ENCODE data around the gene SAA1. TPM values are rescaled to one million over a fixed set of nuclear protein-coding genes. Genes with fewer than 3 reads are reported as not detected.

The SAA1 gene
- total RNA-seq, 6 experiments from 2014 or later, result 0.50 to 0.55 TPM; not detected in 4

GRCh38 chr11:18313965-18314763 lies 48.1 kb downstream of the SAA1 start:
- TF ChIP-seq CTCF (IDR thresholded peaks at IDR 0.05), result no peak
- H3K27me3 Mint-ChIP-seq (ENCODE audit: insufficient read depth), result no peaks in the 10 kb centered on the region
- H3K9me3 Mint-ChIP-seq, result no peaks in the 10 kb centered on the region
- H3K27ac Mint-ChIP-seq, result peak overlapping the region; percentile 60
- peaks cover 55% of the 10 kb centered on the region for H3K36me3 Mint-ChIP-seq (ENCODE audit: low read depth)
- H3K4me1 Mint-ChIP-seq (ENCODE audit: low read depth), result peaks cover 59% of the 10 kb centered on the region
- no peak overlapping the region for H3K4me3 Mint-ChIP-seq
- no peak for DNase-seq

DNA sequence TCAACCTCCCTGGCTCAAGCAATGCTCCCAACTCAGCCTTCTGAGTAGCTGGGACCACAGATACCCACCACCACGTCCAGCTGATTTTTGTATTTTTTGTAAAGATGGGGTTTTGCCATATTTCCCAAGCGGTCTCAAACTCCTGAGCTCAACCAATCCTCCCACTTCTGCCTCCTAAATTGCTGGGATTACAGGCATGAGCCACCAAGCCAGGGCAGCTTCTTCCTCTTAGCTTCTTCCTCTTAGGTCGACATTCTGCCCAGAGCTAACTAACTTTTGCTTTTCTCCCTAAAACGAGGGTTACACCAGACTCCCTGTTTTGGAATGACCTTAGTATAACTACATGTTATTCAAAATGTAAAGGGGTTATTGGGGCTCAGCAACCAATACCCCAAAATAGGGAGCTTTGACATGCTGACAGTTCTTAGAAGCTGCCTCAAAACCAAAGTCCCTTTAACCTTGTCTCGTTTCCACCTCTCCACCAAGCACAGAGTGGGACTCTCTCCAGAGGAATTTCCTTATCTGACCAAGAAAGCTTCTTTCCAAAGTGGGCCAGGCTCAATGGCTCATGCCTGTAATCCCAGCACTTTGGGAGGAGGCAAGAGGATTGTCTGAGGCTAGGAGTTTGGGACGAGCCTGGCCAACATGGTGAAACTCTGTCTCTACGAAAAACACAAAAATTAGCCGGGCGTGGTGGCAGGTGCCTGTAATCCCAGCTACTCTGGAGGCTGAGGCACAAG lies 48.9 kb downstream of the SAA1 start:
- Mint-ChIP-seq H3K4me3 (no peak overlapping the region), H3K27ac (peak overlapping the region; percentile 60), H3K36me3 (ENCODE audit: low read depth) (peaks cover 58% of the 10 kb centered on the region), H3K9me3 (no peaks in the 10 kb centered on the region), H3K4me1 (ENCODE audit: low read depth) (peaks cover 66% of the 10 kb centered on the region), H3K27me3 (ENCODE audit: insufficient read depth) (no peaks in the 10 kb centered on the region)
- TF ChIP-seq CTCF (IDR thresholded peaks at IDR 0.05), result no peak
- no peak for DNase-seq

DNA sequence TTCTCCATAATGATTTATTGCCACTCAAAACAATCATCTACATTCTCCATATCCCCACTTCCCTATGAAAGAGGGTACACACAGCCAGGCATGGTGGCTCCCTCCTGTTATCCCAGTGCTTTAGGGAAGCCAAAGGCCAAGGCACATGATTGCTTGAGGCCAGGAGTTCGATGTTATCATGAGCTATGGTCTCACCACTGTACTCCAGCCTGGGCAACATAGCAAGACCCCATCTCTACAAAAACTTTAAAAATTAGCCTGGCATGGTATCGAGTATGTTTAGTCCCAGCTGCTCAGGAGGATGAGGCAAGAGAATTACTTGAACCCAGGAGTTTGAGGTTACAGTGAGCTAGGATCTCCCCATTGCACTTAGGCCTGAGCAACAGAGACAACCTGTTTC lies 49.8 kb downstream of the SAA1 start:
- H3K4me3 Mint-ChIP-seq, result no peak overlapping the region
- DNase-seq, result no peak
- no peaks in the 10 kb centered on the region for H3K9me3 Mint-ChIP-seq
- H3K36me3 Mint-ChIP-seq (ENCODE audit: low read depth), result peaks cover 48% of the 10 kb centered on the region
- no peaks in the 10 kb centered on the region for H3K27me3 Mint-ChIP-seq (ENCODE audit: insufficient read depth)
- H3K4me1 Mint-ChIP-seq (ENCODE audit: low read depth), result peaks cover 71% of the 10 kb centered on the region
- TF ChIP-seq CTCF (IDR thresholded peaks at IDR 0.05), result no peak
- no peak overlapping the region; the same call in 1 of the 2 replicates for H3K27ac Mint-ChIP-seq

DNA sequence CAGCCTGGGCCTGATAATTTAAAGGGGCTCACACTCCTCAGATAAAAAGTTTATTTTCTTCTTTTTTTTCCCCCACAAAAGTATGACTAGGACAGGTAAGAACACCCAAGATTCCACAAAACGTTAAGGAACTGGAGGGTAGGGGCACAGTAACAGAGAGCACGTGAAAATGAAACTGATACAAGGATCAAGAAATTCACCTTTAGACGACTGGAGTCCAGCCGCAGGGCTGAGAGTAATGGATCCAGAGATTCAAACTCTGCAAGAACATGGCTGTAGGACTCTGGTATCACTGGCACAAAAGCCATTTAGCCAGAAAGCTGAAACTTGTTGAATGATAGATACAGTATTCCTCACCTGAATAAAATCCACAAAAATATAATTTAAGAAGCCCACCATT lies 51.5 kb downstream of the SAA1 start:
- no peak overlapping the region for H3K4me3 Mint-ChIP-seq
- no peaks in the 10 kb centered on the region for H3K9me3 Mint-ChIP-seq
- no peak for TF ChIP-seq CTCF (IDR thresholded peaks at IDR 0.05)
- H3K27me3 Mint-ChIP-seq (ENCODE audit: insufficient read depth), result peaks cover 3% of the 10 kb centered on the region
- peaks cover 61% of the 10 kb centered on the region for H3K4me1 Mint-ChIP-seq (ENCODE audit: low read depth)
- no peak for DNase-seq
- H3K27ac Mint-ChIP-seq, result no peak overlapping the region
- H3K36me3 Mint-ChIP-seq (ENCODE audit: low read depth), result peaks cover 40% of the 10 kb centered on the region

Other genes with a start within 250 kb of the SAA1 start
- under 1 TPM in 1 of 6 experiments, not detected in 5; 0.03 TPM for gene TPH1, start 220.0 kb upstream of the SAA1 start, total RNA-seq (2021; fragmentation: NEBNext Ultra II Directional; extraction: Animal tissue kit (Norgen Biotek cat#: 25700))
- 10 to 100 TPM; 10.3 to 16.6 (median 15.3) TPM for gene SAAL1, start 160.2 kb upstream of the SAA1 start, total RNA-seq (2021; fragmentation: NEBNext Ultra II Directional; extraction: Animal tissue kit (Norgen Biotek cat#: 25700))
- gene MRGPRX3, start 133.7 kb upstream of the SAA1 start, total RNA-seq (2021; fragmentation: NEBNext Ultra II Directional; extraction: Animal tissue kit (Norgen Biotek cat#: 25700)), result not detected
- not detected for gene MRGPRX4, start 93.4 kb upstream of the SAA1 start, total RNA-seq (2021; fragmentation: NEBNext Ultra II Directional; extraction: Animal tissue kit (Norgen Biotek cat#: 25700))
- not detected for gene SAA4, start 29.5 kb upstream of the SAA1 start, total RNA-seq (2021; fragmentation: NEBNext Ultra II Directional; extraction: Animal tissue kit (Norgen Biotek cat#: 25700))
- gene SAA2, start 17.6 kb upstream of the SAA1 start, total RNA-seq (2021; fragmentation: NEBNext Ultra II Directional; extraction: Animal tissue kit (Norgen Biotek cat#: 25700)), result not detected
- gene HPS5, start 55.9 kb downstream of the SAA1 start, total RNA-seq (2021; fragmentation: NEBNext Ultra II Directional; extraction: Animal tissue kit (Norgen Biotek cat#: 25700)), result 10 to 100 TPM; 31.4 to 41.5 (median 34.4) TPM
- 10 to 100 TPM; 45.3 to 58.1 (median 52.7) TPM for gene GTF2H1, start 56.3 kb downstream of the SAA1 start, total RNA-seq (2021; fragmentation: NEBNext Ultra II Directional; extraction: Animal tissue kit (Norgen Biotek cat#: 25700))
- 1,000 to 10,000 TPM; 1,331 to 1,603 (median 1,438) TPM for gene LDHA, start 128.3 kb downstream of the SAA1 start, total RNA-seq (2021; fragmentation: NEBNext Ultra II Directional; extraction: Animal tissue kit (Norgen Biotek cat#: 25700))
- gene LDHC, start 146.1 kb downstream of the SAA1 start, total RNA-seq (2021; fragmentation: NEBNext Ultra II Directional; extraction: Animal tissue kit (Norgen Biotek cat#: 25700)), result 1 to 10 TPM in 4 of 6 experiments, under 1 TPM in 2; 0.52 to 2.7 (median 2.0) TPM
- not detected for gene LDHAL6A, start 189.6 kb downstream of the SAA1 start, total RNA-seq (2021; fragmentation: NEBNext Ultra II Directional; extraction: Animal tissue kit (Norgen Biotek cat#: 25700))

Measured in HFFc6 (cell line).